GM12875 (cell line): ENCODE data around the gene ASCL5.

Experiments used
- H3K4me3 ChIP-seq: one replicate; pipeline ENCODE4 v1.5.1; 2011; ENCODE audit warnings: low read depth, low read length, control low read depth
- TF ChIP-seq, protein P1 (sequence below): IDR thresholded peaks from 2 replicates; pipeline ENCODE4 v1.5.1; 2011; ENCODE audit warnings: low read depth, mild to moderate bottlenecking, control low read depth, inconsistent platforms, low read length, moderate library complexity, borderline replicate concordance; ENCODE audit not compliant: insufficient read depth

The ASCL5 gene

GRCh38 chr1:201131398-201131797 is 4.4 kb upstream of the ASCL5 start:
- TF ChIP-seq, protein P1, sequence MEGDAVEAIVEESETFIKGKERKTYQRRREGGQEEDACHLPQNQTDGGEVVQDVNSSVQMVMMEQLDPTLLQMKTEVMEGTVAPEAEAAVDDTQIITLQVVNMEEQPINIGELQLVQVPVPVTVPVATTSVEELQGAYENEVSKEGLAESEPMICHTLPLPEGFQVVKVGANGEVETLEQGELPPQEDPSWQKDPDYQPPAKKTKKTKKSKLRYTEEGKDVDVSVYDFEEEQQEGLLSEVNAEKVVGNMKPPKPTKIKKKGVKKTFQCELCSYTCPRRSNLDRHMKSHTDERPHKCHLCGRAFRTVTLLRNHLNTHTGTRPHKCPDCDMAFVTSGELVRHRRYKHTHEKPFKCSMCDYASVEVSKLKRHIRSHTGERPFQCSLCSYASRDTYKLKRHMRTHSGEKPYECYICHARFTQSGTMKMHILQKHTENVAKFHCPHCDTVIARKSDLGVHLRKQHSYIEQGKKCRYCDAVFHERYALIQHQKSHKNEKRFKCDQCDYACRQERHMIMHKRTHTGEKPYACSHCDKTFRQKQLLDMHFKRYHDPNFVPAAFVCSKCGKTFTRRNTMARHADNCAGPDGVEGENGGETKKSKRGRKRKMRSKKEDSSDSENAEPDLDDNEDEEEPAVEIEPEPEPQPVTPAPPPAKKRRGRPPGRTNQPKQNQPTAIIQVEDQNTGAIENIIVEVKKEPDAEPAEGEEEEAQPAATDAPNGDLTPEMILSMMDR: no peak
- H3K4me3 ChIP-seq: no peak overlapping the region

DNA sequence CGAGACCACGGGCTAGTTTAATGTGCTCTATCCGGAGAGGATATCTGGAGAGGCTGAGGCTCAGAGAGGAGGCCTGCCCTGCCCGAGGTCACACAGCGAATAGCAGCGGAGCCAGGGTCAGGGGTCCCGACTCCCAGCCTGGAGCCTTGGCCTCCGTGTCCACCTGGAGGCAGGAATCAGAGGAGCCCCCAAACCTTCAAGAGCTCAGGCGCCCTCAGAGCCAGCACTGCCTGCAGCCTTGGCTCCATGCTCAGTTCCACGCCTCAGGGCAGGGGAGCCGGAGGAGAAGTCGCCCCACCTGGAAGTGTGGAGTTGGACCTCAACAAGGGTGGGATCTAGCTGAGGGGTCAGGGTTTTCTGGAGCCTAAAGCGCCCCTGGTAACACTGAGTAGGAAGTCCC is 2.0 kb upstream of the ASCL5 start:
- H3K4me3 ChIP-seq: no peak overlapping the region
- TF ChIP-seq, protein P1: no peak

DNA sequence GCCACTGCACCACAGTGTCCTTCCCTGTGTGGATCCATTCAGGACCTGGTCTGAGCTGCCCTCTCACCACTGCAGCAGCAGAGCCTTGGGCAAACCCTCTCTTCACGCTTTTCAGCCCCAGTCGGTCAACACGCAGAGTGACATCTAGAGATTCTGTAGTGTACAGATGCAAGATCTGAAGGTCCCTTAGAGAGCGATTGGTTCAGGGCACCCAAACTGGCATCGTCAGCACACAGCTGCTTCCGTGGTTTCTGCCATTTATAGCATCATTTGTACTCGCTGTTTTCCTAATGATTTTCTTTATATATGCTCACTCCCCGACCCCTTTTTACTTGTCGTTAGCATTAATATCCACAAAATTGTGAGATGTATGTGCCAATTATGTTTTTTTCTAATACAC is 1.5 kb upstream of the ASCL5 start:
- TF ChIP-seq, protein P1: no peak
- H3K4me3 ChIP-seq: no peak overlapping the region

- no peak overlapping the region for H3K4me3 ChIP-seq
- TF ChIP-seq, protein P1: no peak
Observed at GRCh38 chr1:201127755-201128455, 921 bp upstream of the ASCL5 start.

DNA sequence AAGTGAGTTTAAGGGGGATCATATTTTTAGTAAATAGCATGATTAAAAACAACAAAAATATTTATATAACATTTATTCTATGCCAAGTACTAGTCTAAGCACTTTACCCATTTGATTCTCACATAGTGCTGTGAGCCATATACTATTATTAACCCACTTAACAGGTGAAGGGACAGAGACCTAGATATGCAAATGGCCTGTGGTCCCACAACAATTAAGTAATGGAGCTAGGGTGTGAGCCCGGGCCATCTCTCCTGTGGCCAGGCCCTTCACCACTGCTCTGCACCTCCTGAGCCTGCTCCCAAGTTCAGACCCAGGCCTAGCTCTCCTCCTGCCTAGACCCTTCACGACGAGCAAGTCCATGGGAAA is 537 bp downstream of the ASCL5 start:
- TF ChIP-seq, protein P1: no peak
- H3K4me3 ChIP-seq: no peak overlapping the region

- TF ChIP-seq, protein P1: no peak
- H3K4me3 ChIP-seq: no peak overlapping the region
Observed at GRCh38 chr1:201125800-201126199, 1.2 kb downstream of the ASCL5 start.

DNA sequence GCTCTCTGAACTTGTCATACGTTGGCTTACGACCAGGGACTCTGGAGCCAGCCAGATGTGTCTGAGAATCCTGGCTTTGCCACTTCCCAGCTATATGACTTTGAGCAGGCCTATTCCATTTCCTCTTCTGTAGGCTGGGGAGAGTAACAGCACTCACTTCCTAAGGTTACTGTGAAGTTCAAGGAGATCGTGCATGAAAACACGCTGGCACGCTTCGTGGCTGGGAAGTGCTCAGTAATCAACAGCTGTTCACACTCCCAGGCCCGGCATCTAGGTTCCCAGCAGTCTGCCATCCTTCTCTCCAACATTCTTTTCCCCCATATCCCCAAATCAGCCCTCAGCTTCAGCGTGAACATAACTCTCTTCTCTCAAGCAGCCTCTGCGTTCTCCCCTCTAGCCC is 2.0 kb downstream of the ASCL5 start:
- TF ChIP-seq, protein P1: no peak
- no peak overlapping the region for H3K4me3 ChIP-seq
